AG20443 (cell line): ENCODE results near the gene ADGRG6.
A peak's percentile ranks its signal among the peaks of the same experiment; 100 is the strongest.
"Not testable (repeated sequence)": the region's sequence is repeated elsewhere in the genome, so short reads cannot be mapped to it uniquely, and the experiment has no call there.

Experiments
- DNase-seq: peaks from one replicate; pipeline ENCODE4 v3.0.0; 2012; ENCODE audit warnings: low spot score, mixed read lengths

The ADGRG6 gene

GRCh38 chr6:142301651-142302391 lies at the start of gene ADGRG6:
Gene ADGRG6 (plus strand): TSS chr6:142302007. CDS start chr6:142302330, 323 bp downstream.
- peak; percentile 50 for DNase-seq

GRCh38 chr6:142254513-142254912 lies 47.3 kb upstream of the ADGRG6 start:
- no peak for DNase-seq

DNA sequence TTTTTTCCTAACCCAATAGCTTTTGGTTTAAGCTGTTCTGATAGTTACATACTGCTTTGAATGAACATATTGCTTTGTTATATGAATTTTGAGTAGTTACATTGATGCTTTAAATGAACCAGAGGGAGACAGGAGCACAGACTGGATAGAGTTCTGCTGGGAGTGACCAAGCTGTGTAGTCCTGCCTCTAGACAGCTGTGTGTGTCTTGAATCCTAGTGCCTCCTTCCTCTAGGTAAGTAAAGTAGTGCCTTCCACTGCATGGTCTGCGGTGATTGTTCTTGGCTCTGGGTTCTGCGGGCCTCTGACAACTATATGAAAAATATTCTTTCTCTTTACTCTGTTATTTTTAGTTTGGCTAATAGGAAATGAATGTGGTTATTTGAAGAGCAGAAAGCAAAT lies 46.0 kb upstream of the ADGRG6 start:
- DNase-seq, result no peak

DNA sequence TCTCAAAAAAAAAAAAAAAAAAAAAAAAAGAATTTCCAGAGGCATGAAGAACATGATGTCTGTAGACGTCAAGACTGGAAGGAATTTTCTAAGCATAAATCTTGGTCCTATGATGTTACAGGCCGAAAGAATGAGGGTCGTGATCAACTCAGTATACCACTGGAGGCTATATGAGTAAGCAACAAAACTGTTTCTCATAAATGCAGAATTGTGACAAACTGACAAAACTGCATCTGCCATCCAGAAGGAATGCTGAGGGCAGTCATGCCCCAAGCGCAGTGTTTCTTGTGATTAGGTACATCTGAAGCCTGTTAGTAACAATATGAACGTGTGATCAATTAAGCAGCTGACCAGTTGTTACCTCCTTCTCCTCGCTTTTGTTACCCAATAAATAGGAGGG lies 43.5 kb upstream of the ADGRG6 start:
- DNase-seq, result no peak

- no peak for DNase-seq
Measured at GRCh38 chr6:142258757-142259156, 43.0 kb upstream of the ADGRG6 start.

DNA sequence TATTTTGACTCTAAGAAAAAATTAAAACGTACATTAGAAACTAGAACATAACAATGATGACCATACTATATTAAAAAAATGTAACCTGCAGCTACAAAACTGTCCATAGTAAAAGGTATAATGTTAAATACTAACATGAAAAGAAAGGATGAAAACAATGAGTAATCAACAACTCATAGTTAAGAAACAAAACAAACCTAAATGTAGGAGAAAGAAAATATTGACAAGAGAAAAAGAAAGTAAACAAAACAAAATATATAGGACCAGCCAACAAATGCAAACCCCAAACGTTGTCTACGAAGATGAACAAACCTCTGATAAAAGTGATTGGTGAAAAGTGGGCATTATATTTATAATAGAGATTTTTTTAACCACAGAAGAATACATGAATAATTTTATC lies 41.1 kb upstream of the ADGRG6 start:
- DNase-seq, result no peak

- no peak for DNase-seq
Measured at GRCh38 chr6:142262231-142262630, 39.6 kb upstream of the ADGRG6 start.

DNA sequence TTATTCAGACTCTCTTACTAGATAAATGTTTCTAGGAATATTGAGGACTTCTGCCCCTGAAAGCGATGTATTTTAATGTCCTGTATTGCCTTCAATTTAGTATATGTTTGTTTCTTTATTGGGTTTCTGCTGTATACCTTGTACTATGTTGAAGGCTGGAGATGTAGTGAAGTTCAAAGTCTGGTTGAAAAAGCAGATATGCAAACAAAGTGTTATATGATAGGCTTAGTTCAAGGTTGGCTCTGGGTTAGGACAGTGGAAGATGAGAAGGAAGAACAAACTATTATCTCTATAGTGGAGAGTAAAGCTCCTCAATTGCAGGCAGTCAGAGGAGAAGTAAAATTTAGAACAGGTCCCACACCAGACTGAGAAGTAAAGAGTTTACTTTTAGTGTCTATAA lies 36.3 kb upstream of the ADGRG6 start:
- no peak for DNase-seq

GRCh38 chr6:142266060-142266459 lies 35.7 kb upstream of the ADGRG6 start:
- DNase-seq, result no peak

GRCh38 chr6:142271476-142271875 lies 30.3 kb upstream of the ADGRG6 start:
- no peak for DNase-seq

GRCh38 chr6:142274656-142275055 lies 27.2 kb upstream of the ADGRG6 start:
- DNase-seq, result no peak

GRCh38 chr6:142275236-142276006 lies 26.4 kb upstream of the ADGRG6 start:
- no peak for DNase-seq

GRCh38 chr6:142276256-142276655 lies 25.6 kb upstream of the ADGRG6 start:
- no peak for DNase-seq

DNA sequence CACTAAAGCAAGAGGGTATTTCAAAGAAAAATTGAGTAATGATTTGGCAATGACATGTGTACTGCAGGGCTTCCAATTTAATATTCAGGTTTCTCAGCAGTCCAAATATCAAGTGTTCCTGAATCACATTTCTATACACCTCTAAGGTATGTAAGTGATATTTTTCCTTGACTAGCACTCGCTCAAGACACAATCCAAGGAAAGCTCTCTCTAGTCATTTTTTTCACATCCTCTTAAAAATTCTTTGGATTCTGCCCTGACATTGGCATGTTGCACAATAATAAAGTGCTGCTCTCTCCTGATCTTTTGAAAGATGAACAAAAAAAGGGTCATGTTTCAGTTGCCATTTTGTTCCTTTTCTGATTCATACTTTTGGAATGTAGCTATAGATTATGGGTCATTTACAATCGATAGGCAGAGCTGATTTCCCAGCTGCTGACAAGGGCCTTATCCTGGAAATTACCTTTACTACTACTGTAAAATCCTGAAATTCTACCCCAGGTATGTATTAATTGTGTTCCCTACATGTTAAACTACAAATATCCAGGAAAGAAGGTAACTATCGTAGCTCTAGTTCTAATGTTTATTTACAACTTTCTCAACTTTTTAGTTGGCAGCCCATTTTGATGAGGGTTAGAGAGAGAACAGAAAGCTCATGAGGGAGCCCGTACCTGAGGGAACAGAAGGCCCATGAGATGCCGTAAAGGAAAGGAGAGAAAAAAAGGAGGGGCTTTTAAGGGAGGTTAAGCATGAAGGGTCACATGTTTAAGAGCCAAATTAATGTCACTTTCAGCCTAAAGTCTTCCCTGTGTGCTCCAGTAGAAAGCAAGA lies 22.2 kb upstream of the ADGRG6 start:
- DNase-seq, result peak; percentile 15

GRCh38 chr6:142280265-142280664 lies 21.5 kb upstream of the ADGRG6 start:
- DNase-seq, result no peak

DNA sequence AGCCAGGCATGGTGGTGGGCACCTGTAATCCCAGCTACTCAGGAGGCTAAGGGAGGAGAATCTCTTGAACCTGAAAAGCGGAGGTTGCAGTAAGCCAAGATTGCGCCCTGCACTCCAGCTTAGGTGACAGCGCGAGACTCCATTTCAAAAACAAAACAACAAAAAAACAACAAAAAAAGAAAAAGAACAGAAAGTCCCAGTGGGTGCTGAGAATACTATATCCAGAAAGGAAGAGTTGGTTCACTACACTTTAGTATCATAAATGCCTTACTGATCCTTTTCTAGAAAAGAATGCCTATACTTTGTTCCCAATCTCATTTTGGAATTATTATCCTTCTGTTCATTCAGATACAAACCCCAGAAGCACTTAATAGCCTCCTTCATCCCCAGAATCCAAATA lies 20.9 kb upstream of the ADGRG6 start:
- no peak for DNase-seq

- DNase-seq, result not testable (repeated sequence)
Measured at GRCh38 chr6:142283138-142283537, 18.7 kb upstream of the ADGRG6 start.

GRCh38 chr6:142284419-142284818 lies 17.4 kb upstream of the ADGRG6 start:
- DNase-seq, result no peak

DNA sequence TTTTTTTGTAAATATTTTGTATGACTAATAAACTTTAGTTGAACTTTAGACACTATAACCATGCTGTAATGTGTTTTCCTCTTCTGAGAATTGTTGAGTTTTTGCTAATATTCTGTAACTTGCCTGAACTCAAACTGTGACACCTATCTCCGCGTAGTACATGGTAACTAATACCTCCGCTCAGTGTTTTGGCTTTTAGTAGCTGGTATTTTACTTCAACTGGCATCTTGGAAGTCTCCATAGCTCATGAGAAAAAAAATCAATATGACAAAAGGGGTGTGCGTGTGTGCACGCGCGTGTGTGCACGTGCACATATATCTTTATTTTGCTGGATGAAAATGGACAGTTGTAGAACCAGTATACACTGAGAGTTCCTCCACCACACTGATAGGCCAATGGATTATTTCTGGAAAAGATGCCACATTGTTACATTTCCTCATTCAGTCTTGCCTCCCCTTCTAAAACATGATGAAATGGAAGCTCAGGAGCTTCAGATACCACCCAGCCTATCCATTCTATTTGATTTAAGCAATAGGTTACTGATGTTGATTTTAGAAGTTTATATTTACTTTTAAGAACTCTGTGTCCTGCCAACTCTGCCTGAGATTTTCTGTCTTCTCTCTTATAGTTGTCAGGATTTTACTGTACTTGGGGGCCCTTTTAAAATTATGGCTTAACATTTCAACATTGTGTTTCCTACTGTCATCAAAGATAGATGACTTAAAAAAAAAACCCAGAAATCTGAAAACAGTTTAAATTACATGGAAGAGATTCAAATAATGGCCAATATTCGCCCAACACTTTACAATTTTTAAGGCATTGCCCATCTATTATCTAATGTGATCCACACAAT lies 16.3 kb upstream of the ADGRG6 start:
- no peak for DNase-seq

DNA sequence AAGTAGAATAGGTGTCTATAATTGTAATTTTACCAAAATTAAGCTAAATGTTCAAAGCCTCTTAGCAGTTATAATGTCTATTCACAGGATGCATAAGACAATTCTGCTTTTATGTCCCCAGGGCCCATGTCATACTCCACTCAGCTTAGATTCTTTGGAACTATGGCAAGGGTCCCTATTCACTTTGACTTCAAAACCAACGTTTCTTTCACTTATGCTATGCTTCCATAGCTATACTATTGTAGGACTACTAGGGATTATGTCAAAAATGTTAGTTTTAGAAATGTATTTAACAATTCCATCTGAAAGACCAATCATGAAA lies 15.8 kb upstream of the ADGRG6 start:
- DNase-seq, result no peak

DNA sequence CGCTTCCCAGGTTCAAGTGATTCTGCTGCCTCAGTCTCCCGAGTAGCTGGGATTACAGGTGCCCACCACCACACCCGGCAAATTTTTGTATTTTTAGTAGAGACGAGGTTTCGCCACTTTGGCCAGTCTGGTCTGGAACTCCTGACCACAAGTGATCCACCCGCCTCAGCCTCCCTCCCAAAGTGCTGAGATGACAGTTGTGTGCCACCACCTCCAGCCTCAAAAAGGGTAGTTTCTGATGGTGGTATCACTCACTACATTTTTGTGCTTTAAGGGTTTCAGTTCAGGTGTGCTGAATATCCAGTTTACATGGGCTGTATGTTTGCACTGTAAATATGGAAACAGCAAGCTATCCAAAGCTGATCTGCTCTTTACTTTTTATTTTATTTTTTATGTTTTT lies 12.1 kb upstream of the ADGRG6 start:
- DNase-seq, result no peak

GRCh38 chr6:142290851-142291250 lies 11.0 kb upstream of the ADGRG6 start:
- no peak for DNase-seq
